Uterus (tissue), 4 donors: ENCODE results near the gene ST7. TPM values are rescaled to one million over a fixed set of nuclear protein-coding genes. Genes with fewer than 3 reads are reported as not detected.
"Not testable (repeated sequence)": the region's sequence is repeated elsewhere in the genome, so short reads cannot be mapped to it uniquely, and the experiment has no call there.

Source experiments
- DNase-seq, 2 donors: peaks; one replicate each; pipeline ENCODE4 v3.0.0-alpha.2; 2019 to 2020
- H3K27ac ChIP-seq, 2 donors: fragments of 200-600 bp; sonication (generic); 1 replicate in 1 of 2; 2 replicates in 1 of 2; pipeline ENCODE4 v1.5.1; 2016 to 2018
- H3K27me3 ChIP-seq, 2 donors: fragments of 200-600 bp; sonication (generic); one replicate each; pipeline ENCODE4 v1.5.1; 2018 to 2019; ENCODE audit warnings: control low read depth in 1 of 2
- H3K36me3 ChIP-seq, 2 donors: fragments of 200-600 bp; sonication (generic); one replicate each; pipeline ENCODE4 v1.5.1; 2019; ENCODE audit warnings: control low read depth in 1 of 2
- H3K4me1 ChIP-seq, 2 donors: fragments of 200-600 bp; sonication (generic); one replicate each; pipeline ENCODE4 v1.5.1; 2018 to 2019; ENCODE audit warnings: control low read depth in 1 of 2
- H3K4me3 ChIP-seq, 2 donors: fragments of 200-600 bp; sonication (generic); 1 replicate in 1 of 2; 2 replicates in 1 of 2; pipeline ENCODE4 v1.5.1; 2018 to 2019; ENCODE audit warnings: mild to moderate bottlenecking in 1 of 2
- H3K9me3 ChIP-seq, 2 donors: fragments of 200-600 bp; sonication (generic); one replicate each; pipeline ENCODE4 v1.5.1; 2019; ENCODE audit warnings: control low read depth in 1 of 2
- CTCF ChIP-seq, 4 experiments: fragments of 200-600 bp in 2 of 4; fragments of 450-650 bp in 2 of 4; sonication (generic) in 2 of 4; IDR thresholded peaks; one replicate each; pipeline ENCODE4 v1.5.1; 2016 to 2019; ENCODE audit warnings: antibody characterized with exemption in 4 of 4, mild to moderate bottlenecking in 2 of 4, moderate library complexity in 1 of 4
- POLR2A ChIP-seq, 2 donors: fragments of 450-650 bp; IDR thresholded peaks; one replicate each; pipeline ENCODE4 v1.6.1; 2016; ENCODE audit warnings: antibody characterized with exemption in 2 of 2, mild to moderate bottlenecking in 1 of 2, moderate library complexity in 1 of 2
- intact Hi-C: fragments of 100-400 bp; cut with DNase I; formaldehyde crosslinking; loops from one replicate; pipeline ENCODE4 v1.15.1; 2023; ENCODE audit warnings: low total_unique reads
- total RNA-seq, 4 donors: library from RNA; depleted of rRNA in 3 of 4; stranded (reverse); fragments of >200 nt in 3 of 4; gene quantifications; one replicate each; pipeline versions ENCODE4 v1.1.0 to v1.2.4, GENCODE V29; 2014 to 2023
- donor health status: DM: yes; HTN: yes; CAD: no.

Gene ST7
- total RNA-seq, 4 donors from 2014 or later, result 27.4 to 41.0 (median 31.4) TPM

GRCh38 chr7:117025891-117026290 lies 72.6 kb downstream of the ST7 start:
- TF ChIP-seq CTCF (IDR thresholded peaks at IDR 0.05) (no peak), POLR2A (IDR thresholded peaks at IDR 0.05) (no peak)
- Histone ChIP-seq H3K9me3 (no peaks in the 10 kb centered on the region), H3K27me3 (no peaks in the 10 kb centered on the region), H3K27ac (no peak overlapping the region), H3K36me3 (no peaks in the 10 kb centered on the region), H3K4me1 (no peaks in the 10 kb centered on the region), H3K4me3 (no peak overlapping the region)
- intact Hi-C loops, result no loop called here
- no peak for DNase-seq

GRCh38 chr7:117030346-117030745 lies 77.0 kb downstream of the ST7 start:
- H3K36me3 ChIP-seq, intact Hi-C loops, H3K4me3 ChIP-seq, H3K4me1 ChIP-seq, H3K9me3 ChIP-seq, H3K27ac ChIP-seq, H3K27me3 ChIP-seq, DNase-seq: not testable (repeated sequence)

GRCh38 chr7:117030793-117031192 lies 77.5 kb downstream of the ST7 start:
- DNase-seq, H3K36me3 ChIP-seq, H3K27ac ChIP-seq, H3K9me3 ChIP-seq, H3K4me1 ChIP-seq, intact Hi-C loops, H3K27me3 ChIP-seq, H3K4me3 ChIP-seq: not testable (repeated sequence)

- intact Hi-C loops, result no loop called here
- TF ChIP-seq CTCF (IDR thresholded peaks at IDR 0.05) (no peak), POLR2A (IDR thresholded peaks at IDR 0.05) (no peak)
- H3K9me3 ChIP-seq, result no peaks in the 10 kb centered on the region
- no peak overlapping the region for H3K27ac ChIP-seq
- H3K4me1 ChIP-seq, result no peaks in the 10 kb centered on the region
- no peaks in the 10 kb centered on the region for H3K36me3 ChIP-seq
- H3K4me3 ChIP-seq, result no peak overlapping the region
- no peaks in the 10 kb centered on the region for H3K27me3 ChIP-seq
- DNase-seq, result no peak
These were observed 79.5 kb downstream of the ST7 start for GRCh38 chr7:117032810-117033209.

- Histone ChIP-seq H3K4me1 (no peaks in the 10 kb centered on the region), H3K4me3 (no peak overlapping the region), H3K36me3 (no peaks in the 10 kb centered on the region), H3K27ac (peak overlapping the region in 1 of 2 donors; percentile 25), H3K27me3 (no peaks in the 10 kb centered on the region), H3K9me3 (no peaks in the 10 kb centered on the region)
- no peak for DNase-seq
- TF ChIP-seq CTCF (IDR thresholded peaks at IDR 0.05) (no peak), POLR2A (IDR thresholded peaks at IDR 0.05) (no peak)
- intact Hi-C loops, result no loop called here
These were observed 81.7 kb downstream of the ST7 start for GRCh38 chr7:117034851-117035464.

- Histone ChIP-seq H3K27ac (no peak overlapping the region), H3K4me3 (no peak overlapping the region)
- TF ChIP-seq POLR2A (IDR thresholded peaks at IDR 0.05) (no peak), CTCF (IDR thresholded peaks at IDR 0.05) (no peak)
These were observed 82.2 kb downstream of the ST7 start for GRCh38 chr7:117035465-117035862.

More at GRCh38 chr7:117035465-117035862, 82.2 kb downstream of the ST7 start:
- H3K27me3 ChIP-seq, result no peaks in the 10 kb centered on the region
- H3K9me3 ChIP-seq, result no peaks in the 10 kb centered on the region
- no peaks in the 10 kb centered on the region for H3K36me3 ChIP-seq
- intact Hi-C loops, result no loop called here
- DNase-seq, result no peak
- H3K4me1 ChIP-seq, result no peaks in the 10 kb centered on the region
